DOHH2 (cell line): Measurements from ENCODE around the gene PRPH.

Source experiments
- CTCF ChIP-seq: fragments of 200-600 bp; sonication (generic); IDR thresholded peaks from one replicate; pipeline ENCODE4 v1.5.1; 2014; ENCODE audit warnings: antibody characterized with exemption, mild to moderate bottlenecking, low read depth, low read length; ENCODE audit not compliant: poor library complexity, severe bottlenecking
- EZH2phosphoT487 ChIP-seq: fragments of 200-600 bp; sonication (generic); IDR thresholded peaks from 2 replicates; pipeline ENCODE4 v1.6.1; 2017; ENCODE audit warnings: borderline replicate concordance, mild to moderate bottlenecking, antibody characterized with exemption, low read length, moderate library complexity, mixed read lengths

GRCh38 chr12:49322708-49323523, 28.0 kb downstream of the PRPH start, which contains the start of gene TROAP:
- TF ChIP-seq CTCF (no peak), EZH2phosphoT487 (no peak)
